Uterus (tissue), 2 donors: ENCODE results near the gene HHAT.

ENCODE experiments used
- CTCF ChIP-seq, 4 experiments: fragments of 200-600 bp in 2 of 4; fragments of 450-650 bp in 2 of 4; sonication (generic) in 2 of 4; IDR thresholded peaks; one replicate each; pipeline ENCODE4 v1.5.1; 2016 to 2019; ENCODE audit warnings: antibody characterized with exemption in 4 of 4, mild to moderate bottlenecking in 2 of 4, moderate library complexity in 1 of 4
- POLR2A ChIP-seq, 2 donors: fragments of 450-650 bp; IDR thresholded peaks; one replicate each; pipeline ENCODE4 v1.6.1; 2016; ENCODE audit warnings: antibody characterized with exemption in 2 of 2, mild to moderate bottlenecking in 1 of 2, moderate library complexity in 1 of 2

- TF ChIP-seq POLR2A (IDR thresholded peaks at IDR 0.05) (no peak), CTCF (IDR thresholded peaks at IDR 0.05) (no peak)
Measured at GRCh38 chr1:210621712-210622111, 293.0 kb downstream of the HHAT start.
